GM23338 (cell line): ENCODE data around the gene GRIA1. TPM values are rescaled to one million over a fixed set of nuclear protein-coding genes. Genes with fewer than 3 reads are reported as not detected.

Source experiments
- ATAC-seq: fragments of 200-7000 bp; cut with Tn5 transposase; 3 replicates; pipeline ENCODE4 v1.9.1; 2020
- DNase-seq: peaks from one replicate; pipeline ENCODE4 v3.0.0-alpha.2; 2015; ENCODE audit warnings: low spot score
- H2AFZ ChIP-seq: fragments of 200-600 bp; sonication (generic); 2 replicates; pipeline ENCODE4 v1.8.0; 2016; ENCODE audit warnings: antibody characterized with exemption, mild to moderate bottlenecking, moderate library complexity
- H3F3A ChIP-seq: fragments of 200-600 bp; sonication (generic); replicated peaks from 2 replicates; pipeline ENCODE4 v1.8.0; 2017; ENCODE audit warnings: antibody characterized with exemption, mixed run types, low read depth
- H3K27ac ChIP-seq: fragments of 200-600 bp; sonication (generic); 2 replicates; pipeline ENCODE4 v1.6.1; 2016; ENCODE audit warnings: low read depth
- H3K27me3 ChIP-seq: fragments of 200-600 bp; sonication (generic); 2 replicates; pipeline ENCODE4 v1.8.0; 2016; ENCODE audit warnings: mild to moderate bottlenecking, mixed run types, moderate library complexity; ENCODE audit not compliant: insufficient read depth
- H3K36me3 ChIP-seq: fragments of 200-600 bp; sonication (generic); 2 replicates; pipeline ENCODE4 v1.8.0; 2016; ENCODE audit warnings: mild to moderate bottlenecking; ENCODE audit not compliant: insufficient read depth
- H3K4me1 ChIP-seq: fragments of 200-600 bp; sonication (generic); 2 replicates; pipeline ENCODE4 v1.8.0; 2016; ENCODE audit warnings: mild to moderate bottlenecking, moderate library complexity; ENCODE audit not compliant: insufficient read depth
- H3K4me2 ChIP-seq: fragments of 200-600 bp; sonication (generic); 2 replicates; pipeline ENCODE4 v1.7.1; 2017; ENCODE audit warnings: mixed run types
- H3K4me3 ChIP-seq: fragments of 200-600 bp; sonication (generic); 2 replicates; pipeline ENCODE4 v1.6.1; 2016; ENCODE audit warnings: mixed run types
- H3K79me2 ChIP-seq: fragments of 200-600 bp; sonication (generic); replicated peaks from 2 replicates; pipeline ENCODE4 v1.8.0; 2017; ENCODE audit warnings: mild to moderate bottlenecking; ENCODE audit not compliant: insufficient read depth
- H3K9me2 ChIP-seq: fragments of 200-600 bp; sonication (generic); 2 replicates; pipeline ENCODE4 v1.8.0; 2017; ENCODE audit not compliant: insufficient read depth
- H4K20me1 ChIP-seq: fragments of 200-600 bp; sonication (generic); replicated peaks from 2 replicates; pipeline ENCODE4 v1.8.0; 2017; ENCODE audit warnings: mild to moderate bottlenecking; ENCODE audit not compliant: insufficient read depth
- H3K27ac Mint-ChIP-seq: 2 replicates; pipeline ENCODE4 v1.8.0; 2020; ENCODE audit warnings: inconsistent platforms, mild to moderate bottlenecking, moderate library complexity, mixed read lengths
- H3K27me3 Mint-ChIP-seq: 3 replicates; pipeline ENCODE4 v1.8.0; 2022; ENCODE audit warnings: low read depth, mild to moderate bottlenecking, moderate library complexity, mixed read lengths, inconsistent platforms; ENCODE audit not compliant: insufficient read depth, poor library complexity
- H3K36me3 Mint-ChIP-seq: 3 replicates; pipeline ENCODE4 v1.8.0; 2021; ENCODE audit warnings: low read depth, mild to moderate bottlenecking, inconsistent platforms, moderate library complexity, mixed read lengths
- H3K4me1 Mint-ChIP-seq: 3 replicates; pipeline ENCODE4 v1.8.0; 2020; ENCODE audit warnings: mild to moderate bottlenecking, inconsistent platforms, mixed read lengths
- H3K4me3 Mint-ChIP-seq: 3 replicates; pipeline ENCODE4 v1.8.0; 2021; ENCODE audit warnings: moderate library complexity, mild to moderate bottlenecking, inconsistent platforms, mixed read lengths
- H3K9me3 Mint-ChIP-seq: 3 replicates; pipeline ENCODE4 v1.8.0; 2020; ENCODE audit warnings: moderate library complexity, mild to moderate bottlenecking, inconsistent platforms, mixed read lengths
- CTCF ChIP-seq, 2 experiments: fragments of 200-600 bp in 1 of 2; sonication (generic) in 1 of 2; conservative IDR thresholded peaks; 2 replicates each; pipeline versions ENCODE4 v1.5.1 to v1.6.1; 2016 to 2017; ENCODE audit warnings: antibody characterized with exemption in 2 of 2, low read depth in 2 of 2, mild to moderate bottlenecking in 2 of 2, moderate library complexity in 1 of 2
- EZH2phosphoT487 ChIP-seq: fragments of 200-600 bp; sonication (generic); IDR thresholded peaks from one replicate; pipeline ENCODE4 v1.8.1; 2018; ENCODE audit warnings: antibody characterized with exemption; ENCODE audit not compliant: unreplicated experiment
- NANOG ChIP-seq: IDR thresholded peaks from 2 replicates; pipeline ENCODE4 v1.6.1; 2016; ENCODE audit warnings: antibody characterized with exemption, borderline replicate concordance
- ZNF331 ChIP-seq: fragments of 250-450 bp; sonication (Bioruptor Pico); IDR thresholded peaks from 2 replicates; pipeline ENCODE4 v1.5.0; 2020; ENCODE audit warnings: low read depth, mild to moderate bottlenecking, moderate library complexity
- polyA plus RNA-seq: library from polyadenylated mRNA; unstranded; fragments of >200 nt; fragmentation: Nextera tagmentation; extraction: Ambion mirVana; gene quantifications from 2 replicates; pipeline ENCODE4 v1.2.1, GENCODE V29; 2016
- total RNA-seq: library from RNA; depleted of rRNA; stranded (reverse); fragments of >200 nt; shearing (Covaris generic); gene quantifications from 2 replicates; pipeline ENCODE4 v1.2.3, GENCODE V29; 2014
- TF ChIP-seq, protein P1 (sequence below): IDR thresholded peaks from 2 replicates; pipeline ENCODE4 v1.6.1; 2016; ENCODE audit warnings: antibody characterized with exemption
- TF ChIP-seq, protein P2 (sequence below): fragments of 250-450 bp; sonication (Bioruptor Pico); IDR thresholded peaks from 2 replicates; pipeline ENCODE4 v1.5.0; 2020; ENCODE audit warnings: mild to moderate bottlenecking, moderate library complexity

GRIA1 gene
- total and polyA plus RNA-seq, 2 experiments from 2014 or later = 1.0 to 1.7 TPM

DNA sequence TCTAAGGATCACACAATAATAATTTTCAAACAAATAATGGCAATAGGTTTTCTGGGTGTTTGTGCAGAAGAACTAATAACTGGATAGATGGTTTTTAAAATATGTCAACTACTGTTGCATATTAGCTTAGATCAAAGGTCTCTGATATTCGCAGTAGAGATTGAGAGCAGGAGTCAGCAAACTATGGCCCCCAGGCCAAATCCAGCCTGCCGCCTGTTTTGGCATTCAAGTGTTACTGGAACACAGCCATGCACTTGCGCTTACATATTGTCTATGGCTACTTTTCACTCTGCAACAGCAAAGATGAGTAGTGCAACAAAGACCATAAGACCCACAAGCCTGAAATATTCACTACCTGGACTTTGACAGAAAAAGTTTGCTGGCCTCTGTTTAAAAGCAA, 260.8 kb downstream of the GRIA1 start:
- Mint-ChIP-seq H3K27ac (no peak overlapping the region), H3K4me1 (no peaks in the 10 kb centered on the region), H3K36me3 (no peaks in the 10 kb centered on the region), H3K27me3 (peaks cover 4% of the 10 kb centered on the region), H3K9me3 (0 out of 3 replicates have a peak, but pooled peaks cover 3% of the 10 kb centered on the region), H3K4me3 (no peak overlapping the region)
- no peaks in the 10 kb centered on the region for H3K4me1 ChIP-seq
- H4K20me1 ChIP-seq = no peaks in the 10 kb centered on the region
- H3K4me3 ChIP-seq = no peak overlapping the region
- no peak for DNase-seq
- no peak for ATAC-seq
- H3K27ac ChIP-seq = no peak overlapping the region
- H3K4me2 ChIP-seq = no peak overlapping the region
- H3K27me3 ChIP-seq = no peaks in the 10 kb centered on the region
- TF ChIP-seq CTCF (conservative IDR thresholded peaks at IDR 0.05; ENCODE audit: low read depth in 2 of 2) (no peak), EZH2phosphoT487 (no peak), NANOG (no peak), ZNF331 (no peak)
- TF ChIP-seq, protein P1, sequence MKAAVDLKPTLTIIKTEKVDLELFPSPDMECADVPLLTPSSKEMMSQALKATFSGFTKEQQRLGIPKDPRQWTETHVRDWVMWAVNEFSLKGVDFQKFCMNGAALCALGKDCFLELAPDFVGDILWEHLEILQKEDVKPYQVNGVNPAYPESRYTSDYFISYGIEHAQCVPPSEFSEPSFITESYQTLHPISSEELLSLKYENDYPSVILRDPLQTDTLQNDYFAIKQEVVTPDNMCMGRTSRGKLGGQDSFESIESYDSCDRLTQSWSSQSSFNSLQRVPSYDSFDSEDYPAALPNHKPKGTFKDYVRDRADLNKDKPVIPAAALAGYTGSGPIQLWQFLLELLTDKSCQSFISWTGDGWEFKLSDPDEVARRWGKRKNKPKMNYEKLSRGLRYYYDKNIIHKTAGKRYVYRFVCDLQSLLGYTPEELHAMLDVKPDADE = no peak
- TF ChIP-seq, protein P2, sequence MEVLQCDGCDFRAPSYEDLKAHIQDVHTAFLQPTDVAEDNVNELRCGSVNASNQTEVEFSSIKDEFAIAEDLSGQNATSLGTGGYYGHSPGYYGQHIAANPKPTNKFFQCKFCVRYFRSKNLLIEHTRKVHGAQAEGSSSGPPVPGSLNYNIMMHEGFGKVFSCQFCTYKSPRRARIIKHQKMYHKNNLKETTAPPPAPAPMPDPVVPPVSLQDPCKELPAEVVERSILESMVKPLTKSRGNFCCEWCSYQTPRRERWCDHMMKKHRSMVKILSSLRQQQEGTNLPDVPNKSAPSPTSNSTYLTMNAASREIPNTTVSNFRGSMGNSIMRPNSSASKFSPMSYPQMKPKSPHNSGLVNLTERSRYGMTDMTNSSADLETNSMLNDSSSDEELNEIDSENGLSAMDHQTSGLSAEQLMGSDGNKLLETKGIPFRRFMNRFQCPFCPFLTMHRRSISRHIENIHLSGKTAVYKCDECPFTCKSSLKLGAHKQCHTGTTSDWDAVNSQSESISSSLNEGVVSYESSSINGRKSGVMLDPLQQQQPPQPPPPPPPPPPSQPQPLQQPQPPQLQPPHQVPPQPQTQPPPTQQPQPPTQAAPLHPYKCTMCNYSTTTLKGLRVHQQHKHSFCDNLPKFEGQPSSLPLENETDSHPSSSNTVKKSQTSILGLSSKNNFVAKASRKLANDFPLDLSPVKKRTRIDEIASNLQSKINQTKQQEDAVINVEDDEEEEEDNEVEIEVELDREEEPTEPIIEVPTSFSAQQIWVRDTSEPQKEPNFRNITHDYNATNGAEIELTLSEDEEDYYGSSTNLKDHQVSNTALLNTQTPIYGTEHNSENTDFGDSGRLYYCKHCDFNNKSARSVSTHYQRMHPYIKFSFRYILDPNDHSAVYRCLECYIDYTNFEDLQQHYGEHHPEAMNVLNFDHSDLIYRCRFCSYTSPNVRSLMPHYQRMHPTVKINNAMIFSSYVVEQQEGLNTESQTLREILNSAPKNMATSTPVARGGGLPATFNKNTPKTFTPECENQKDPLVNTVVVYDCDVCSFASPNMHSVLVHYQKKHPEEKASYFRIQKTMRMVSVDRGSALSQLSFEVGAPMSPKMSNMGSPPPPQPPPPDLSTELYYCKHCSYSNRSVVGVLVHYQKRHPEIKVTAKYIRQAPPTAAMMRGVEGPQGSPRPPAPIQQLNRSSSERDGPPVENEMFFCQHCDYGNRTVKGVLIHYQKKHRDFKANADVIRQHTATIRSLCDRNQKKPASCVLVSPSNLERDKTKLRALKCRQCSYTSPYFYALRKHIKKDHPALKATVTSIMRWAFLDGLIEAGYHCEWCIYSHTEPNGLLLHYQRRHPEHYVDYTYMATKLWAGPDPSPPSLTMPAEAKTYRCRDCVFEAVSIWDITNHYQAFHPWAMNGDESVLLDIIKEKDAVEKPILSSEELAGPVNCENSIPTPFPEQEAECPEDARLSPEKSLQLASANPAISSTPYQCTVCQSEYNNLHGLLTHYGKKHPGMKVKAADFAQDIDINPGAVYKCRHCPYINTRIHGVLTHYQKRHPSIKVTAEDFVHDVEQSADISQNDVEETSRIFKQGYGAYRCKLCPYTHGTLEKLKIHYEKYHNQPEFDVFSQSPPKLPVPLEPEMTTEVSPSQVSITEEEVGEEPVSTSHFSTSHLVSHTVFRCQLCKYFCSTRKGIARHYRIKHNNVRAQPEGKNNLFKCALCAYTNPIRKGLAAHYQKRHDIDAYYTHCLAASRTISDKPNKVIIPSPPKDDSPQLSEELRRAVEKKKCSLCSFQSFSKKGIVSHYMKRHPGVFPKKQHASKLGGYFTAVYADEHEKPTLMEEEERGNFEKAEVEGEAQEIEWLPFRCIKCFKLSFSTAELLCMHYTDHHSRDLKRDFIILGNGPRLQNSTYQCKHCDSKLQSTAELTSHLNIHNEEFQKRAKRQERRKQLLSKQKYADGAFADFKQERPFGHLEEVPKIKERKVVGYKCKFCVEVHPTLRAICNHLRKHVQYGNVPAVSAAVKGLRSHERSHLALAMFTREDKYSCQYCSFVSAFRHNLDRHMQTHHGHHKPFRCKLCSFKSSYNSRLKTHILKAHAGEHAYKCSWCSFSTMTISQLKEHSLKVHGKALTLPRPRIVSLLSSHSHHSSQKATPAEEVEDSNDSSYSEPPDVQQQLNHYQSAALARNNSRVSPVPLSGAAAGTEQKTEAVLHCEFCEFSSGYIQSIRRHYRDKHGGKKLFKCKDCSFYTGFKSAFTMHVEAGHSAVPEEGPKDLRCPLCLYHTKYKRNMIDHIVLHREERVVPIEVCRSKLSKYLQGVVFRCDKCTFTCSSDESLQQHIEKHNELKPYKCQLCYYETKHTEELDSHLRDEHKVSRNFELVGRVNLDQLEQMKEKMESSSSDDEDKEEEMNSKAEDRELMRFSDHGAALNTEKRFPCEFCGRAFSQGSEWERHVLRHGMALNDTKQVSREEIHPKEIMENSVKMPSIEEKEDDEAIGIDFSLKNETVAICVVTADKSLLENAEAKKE (CRISPR knock-in tag) = no peak
- H3K9me2 ChIP-seq = no peaks in the 10 kb centered on the region
- no peaks in the 10 kb centered on the region for H3K36me3 ChIP-seq
- H2AFZ ChIP-seq = no peak overlapping the region
- H3F3A ChIP-seq = no peaks in the 10 kb centered on the region
- H3K79me2 ChIP-seq = no peaks in the 10 kb centered on the region
